Caco-2 (cell line): ENCODE data around the gene ZNF644. TPM values are rescaled to one million over a fixed set of nuclear protein-coding genes. Genes with fewer than 3 reads are reported as not detected.
A peak's percentile ranks its signal among the peaks of the same experiment; 100 is the strongest.

ENCODE experiments used
- Bru-seq: library from RNA; stranded (reverse); fragments of 400-500 nt; gene quantifications from one replicate; lab custom pipeline; 2021; lab: Mats Ljungman, UMichigan
- BruChase-seq, 2 experiments: library from RNA; stranded (reverse); fragments of 400-500 nt; gene quantifications; one replicate each; lab custom pipeline; 2021; lab: Mats Ljungman, UMichigan
- BruUV-seq: library from RNA; stranded (reverse); fragments of 400-500 nt; replicated peaks from 2 replicates; lab custom pipeline; 2021; lab: Mats Ljungman, UMichigan
- CTCF ChIA-PET: fragments of 300-600 bp; sonication (Branson Sonifier 250); formaldehyde crosslinking; loops from one replicate; lab custom pipeline; 2022; ENCODE audit warnings: antibody characterized with exemption; lab: Charles Lee
- POLR2A ChIA-PET: fragments of 300-600 bp; sonication (Branson Sonifier 250); formaldehyde crosslinking; loops from one replicate; lab custom pipeline; 2022; ENCODE audit warnings: antibody characterized with exemption; lab: Charles Lee
- DNase-seq, 2 experiments: peaks; one replicate each; pipeline versions ENCODE4 v3.0.0 to v3.0.0-alpha.2; 2020 to 2022
- H3K27me3 ChIP-seq: replicated peaks from 2 replicates; pipeline ENCODE4 v1.6.0; 2011; ENCODE audit warnings: low read length; ENCODE audit not compliant: control insufficient read depth, insufficient read depth
- H3K36me3 ChIP-seq: 2 replicates; pipeline ENCODE4 v1.5.1; 2011; ENCODE audit warnings: low read length; ENCODE audit not compliant: control insufficient read depth, insufficient read depth
- H3K4me1 ChIP-seq: fragments of 250-450 bp; sonication (Bioruptor Pico); 2 replicates; pipeline ENCODE4 v1.5.1; 2020; ENCODE audit warnings: mild to moderate bottlenecking
- H3K4me3 ChIP-seq: 2 replicates; pipeline ENCODE4 v1.5.1; 2011; ENCODE audit warnings: low read depth, mild to moderate bottlenecking, control low read depth, low read length
- H3K9me3 ChIP-seq: fragments of 250-450 bp; sonication (Bioruptor Pico); 2 replicates; pipeline ENCODE4 v1.5.1; 2020; ENCODE audit warnings: mild to moderate bottlenecking, moderate library complexity
- H3K27ac Mint-ChIP-seq: one replicate; pipeline ENCODE4 v1.8.0; 2022; ENCODE audit warnings: mixed read lengths; ENCODE audit not compliant: unreplicated experiment
- H3K27me3 Mint-ChIP-seq: one replicate; pipeline ENCODE4 v1.8.0; 2022; ENCODE audit warnings: mixed read lengths; ENCODE audit not compliant: insufficient read depth, unreplicated experiment
- H3K36me3 Mint-ChIP-seq: one replicate; pipeline ENCODE4 v1.8.0; 2022; ENCODE audit warnings: mild to moderate bottlenecking, mixed read lengths; ENCODE audit not compliant: insufficient read depth, unreplicated experiment
- H3K4me1 Mint-ChIP-seq: one replicate; pipeline ENCODE4 v1.8.0; 2022; ENCODE audit warnings: low read depth, mixed read lengths; ENCODE audit not compliant: unreplicated experiment
- H3K4me3 Mint-ChIP-seq: one replicate; pipeline ENCODE4 v1.8.0; 2022; ENCODE audit warnings: mild to moderate bottlenecking, moderate library complexity, mixed read lengths; ENCODE audit not compliant: unreplicated experiment
- H3K9me3 Mint-ChIP-seq: one replicate; pipeline ENCODE4 v1.8.0; 2022; ENCODE audit warnings: mixed read lengths; ENCODE audit not compliant: unreplicated experiment
- intact Hi-C: fragments of 100-400 bp; cut with micrococcal nuclease; formaldehyde crosslinking; loops from one replicate; pipeline ENCODE4 v1.10.0; 2022; ENCODE audit not compliant: unreplicated experiment
- long read RNA-seq: library from polyadenylated mRNA; stranded (forward); transcript quantifications from one replicate; pipeline ENCODE4 v2.0.0, GENCODE V29; 2022
- total RNA-seq: library from RNA; stranded (reverse); gene quantifications from 2 replicates; pipeline ENCODE4 v1.2.3, GENCODE V29; 2022
- TF ChIP-seq, protein P1 (sequence below), 2 experiments: fragments of 200-600 bp in 1 of 2; IDR thresholded peaks; 1 replicate in 1 of 2; 2 replicates in 1 of 2; pipeline versions ENCODE4 v1.5.1 to v1.8.0; 2011 to 2022; ENCODE audit warnings: antibody characterized with exemption in 1 of 2, control low read depth in 1 of 2, inconsistent platforms in 1 of 2, low read depth in 1 of 2, low read length in 1 of 2, mild to moderate bottlenecking in 1 of 2, moderate library complexity in 1 of 2; ENCODE audit not compliant: insufficient read depth in 1 of 2, severe bottlenecking in 1 of 2, unreplicated experiment in 1 of 2

The ZNF644 gene
- total RNA-seq (32.5 and 35.9 TPM in 2 replicates), Bru-seq, nascent RNA (percentile 94 among the genes with signal in this experiment), BruChase-seq, experiment 1, labeled RNA remaining after a 2-hour chase (percentile 89 among the genes with signal in this experiment), BruChase-seq, experiment 2, labeled RNA remaining after a 6-hour chase (percentile 76 among the genes with signal in this experiment)
- long read RNA-seq, full-length matches to known transcripts, result 13 of 16 reads
- long read RNA-seq, partial matches to known transcripts, result 1 of 16 reads
- long read RNA-seq, other reads (novel, unspliced or antisense), result 2 of 16 reads

DNA sequence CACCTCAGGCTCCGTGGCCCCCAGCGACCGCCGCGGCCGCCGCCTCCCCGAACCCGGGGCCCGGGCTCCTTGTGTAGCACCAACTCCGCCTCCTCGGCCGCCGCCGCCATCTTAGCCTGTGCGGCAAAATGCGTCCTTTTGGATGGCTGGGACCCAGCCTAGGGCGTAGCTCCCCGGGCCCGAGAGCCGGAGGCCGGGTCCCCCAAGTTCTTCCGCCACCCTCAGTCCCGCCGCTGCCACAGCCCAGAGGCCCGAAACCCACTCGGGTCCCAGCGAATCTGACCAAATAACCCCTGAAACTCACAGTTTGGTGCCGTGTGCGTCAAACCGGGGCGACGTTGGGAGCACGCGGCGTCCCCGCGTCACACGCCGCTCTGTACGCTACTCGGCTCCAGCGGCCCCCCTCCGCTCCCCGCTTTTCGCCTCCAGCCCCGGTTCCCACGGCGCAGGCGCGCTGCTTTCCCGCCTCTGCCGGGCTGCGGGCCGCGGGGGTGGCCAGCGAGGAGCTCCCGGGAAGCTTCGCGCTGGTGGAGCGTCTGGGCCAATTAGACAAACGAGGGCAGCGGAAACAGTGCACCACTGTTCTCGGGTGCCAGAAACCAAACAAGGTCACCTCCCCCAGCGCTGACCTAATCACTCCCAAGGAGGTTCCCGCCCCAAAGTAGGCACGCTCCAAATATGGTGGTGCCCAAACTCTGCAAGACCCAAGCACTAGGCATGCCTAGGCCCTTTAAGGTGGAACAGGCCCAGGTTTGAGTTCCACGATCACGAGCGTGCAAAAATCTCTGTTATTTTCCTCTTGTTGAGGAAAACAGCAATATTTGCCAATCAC lies at the start of gene ZNF644:
ZNF644 (minus strand) TSS at position 350 of the 832 bp plus-strand sequence. CDS start 39,682 bp downstream, outside the sequence.
- Mint-ChIP-seq H3K27ac (peak within 1 kb of the TSS; percentile 99), H3K27me3 (no peaks in the 10 kb centered on the region), H3K4me3 (peak within 1 kb of the TSS; percentile 85), H3K9me3 (no peaks in the 10 kb centered on the region), H3K4me1 (no peaks in the 10 kb centered on the region), H3K36me3 (peaks cover 6% of the 10 kb centered on the region)
- peak; percentile 85 to 88 for DNase-seq
- Histone ChIP-seq H3K27me3 (no peaks in the 10 kb centered on the region), H3K4me3 (peak within 1 kb of the TSS; percentile 69), H3K4me1 (peaks cover 13% of the 10 kb centered on the region; the same call in 1 of the 2 replicates), H3K36me3 (no peaks in the 10 kb centered on the region), H3K9me3 (no peaks in the 10 kb centered on the region; the same call in 1 of the 2 replicates)
- ChIA-PET CTCF (interaction anchor here (0.6 to 1.2 kb wide), 3 partner anchors 143 to 707 kb away, joined by 3 to 4 read pairs (median 3); no protein-coding TSS in a partner anchor), POLR2A (interaction anchor here (0.6 to 1.3 kb wide), 9 partner anchors 10 to 815 kb away, joined by 3 to 9 read pairs (median 4); partner anchors contain the start of gene HFM1)
- TSS peak; percentile 68 for BruUV-seq
- TF ChIP-seq, protein P1, sequence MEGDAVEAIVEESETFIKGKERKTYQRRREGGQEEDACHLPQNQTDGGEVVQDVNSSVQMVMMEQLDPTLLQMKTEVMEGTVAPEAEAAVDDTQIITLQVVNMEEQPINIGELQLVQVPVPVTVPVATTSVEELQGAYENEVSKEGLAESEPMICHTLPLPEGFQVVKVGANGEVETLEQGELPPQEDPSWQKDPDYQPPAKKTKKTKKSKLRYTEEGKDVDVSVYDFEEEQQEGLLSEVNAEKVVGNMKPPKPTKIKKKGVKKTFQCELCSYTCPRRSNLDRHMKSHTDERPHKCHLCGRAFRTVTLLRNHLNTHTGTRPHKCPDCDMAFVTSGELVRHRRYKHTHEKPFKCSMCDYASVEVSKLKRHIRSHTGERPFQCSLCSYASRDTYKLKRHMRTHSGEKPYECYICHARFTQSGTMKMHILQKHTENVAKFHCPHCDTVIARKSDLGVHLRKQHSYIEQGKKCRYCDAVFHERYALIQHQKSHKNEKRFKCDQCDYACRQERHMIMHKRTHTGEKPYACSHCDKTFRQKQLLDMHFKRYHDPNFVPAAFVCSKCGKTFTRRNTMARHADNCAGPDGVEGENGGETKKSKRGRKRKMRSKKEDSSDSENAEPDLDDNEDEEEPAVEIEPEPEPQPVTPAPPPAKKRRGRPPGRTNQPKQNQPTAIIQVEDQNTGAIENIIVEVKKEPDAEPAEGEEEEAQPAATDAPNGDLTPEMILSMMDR (IDR thresholded peaks at IDR 0.05; ENCODE audit: insufficient read depth in 1 of 2, low read depth in 1 of 2, low read length in 1 of 2, severe bottlenecking in 1 of 2, unreplicated experiment in 1 of 2), result no peak
- intact Hi-C loops, result loop anchor here (1.0 kb wide), 1 partner anchor 99 kb away; no protein-coding TSS in a partner anchor

DNA sequence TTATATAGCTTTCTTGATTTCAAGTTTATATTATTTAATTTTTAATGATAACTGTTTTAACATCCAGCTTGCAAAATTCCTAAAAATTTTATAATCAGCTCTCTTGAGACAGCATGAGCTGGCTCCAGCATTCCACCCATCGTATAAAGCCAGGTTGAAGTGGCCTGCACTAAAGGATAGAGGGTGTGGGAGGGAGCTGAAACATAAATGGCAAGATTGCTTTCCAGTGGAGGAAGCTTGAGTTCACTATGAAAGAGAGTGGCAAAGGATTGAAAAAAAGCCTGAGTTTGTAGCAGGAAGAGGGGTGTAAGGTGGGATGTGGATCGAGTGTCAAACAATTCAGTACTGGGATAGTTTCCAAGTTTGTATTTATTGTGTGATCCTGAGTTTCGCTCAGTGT lies 48.5 kb upstream of the ZNF644 start:
- ChIA-PET POLR2A (no interaction called here), CTCF (no interaction called here)
- TF ChIP-seq, protein P1 (IDR thresholded peaks at IDR 0.05; ENCODE audit: insufficient read depth in 1 of 2, low read depth in 1 of 2, low read length in 1 of 2, severe bottlenecking in 1 of 2, unreplicated experiment in 1 of 2), result no peak
- Histone ChIP-seq H3K27me3 (no peaks in the 10 kb centered on the region), H3K4me3 (no peak overlapping the region), H3K36me3 (no peaks in the 10 kb centered on the region), H3K9me3 (no peaks in the 10 kb centered on the region), H3K4me1 (no peaks in the 10 kb centered on the region)
- Mint-ChIP-seq H3K36me3 (no peaks in the 10 kb centered on the region), H3K9me3 (no peaks in the 10 kb centered on the region), H3K4me3 (no peak overlapping the region), H3K27ac (no peak overlapping the region), H3K4me1 (no peaks in the 10 kb centered on the region), H3K27me3 (no peaks in the 10 kb centered on the region)
- no peak for DNase-seq
- BruUV-seq, result no TSS peak
- intact Hi-C loops, result no loop called here

DNA sequence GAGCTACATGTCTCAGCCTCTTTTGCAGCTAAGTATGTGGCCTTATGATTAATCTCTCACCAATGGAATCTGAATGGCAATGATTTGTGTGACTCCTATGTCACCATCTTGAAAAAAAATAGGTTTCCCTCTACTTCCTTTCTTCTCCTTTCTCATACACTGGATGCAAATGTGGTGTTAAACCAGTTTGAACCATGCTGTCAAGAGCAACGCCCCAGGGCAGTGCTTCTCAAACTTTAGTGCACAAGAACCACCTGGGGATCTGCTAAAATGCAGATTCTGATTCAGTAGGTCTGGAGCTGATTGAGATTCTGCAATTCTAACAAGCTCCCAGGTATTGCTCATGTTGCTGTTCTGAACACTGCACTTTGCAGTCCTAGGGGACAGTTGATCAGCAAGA lies 44.7 kb upstream of the ZNF644 start:
- Mint-ChIP-seq H3K4me1 (no peaks in the 10 kb centered on the region), H3K27ac (no peak overlapping the region), H3K9me3 (no peaks in the 10 kb centered on the region), H3K36me3 (no peaks in the 10 kb centered on the region), H3K27me3 (no peaks in the 10 kb centered on the region), H3K4me3 (no peak overlapping the region)
- intact Hi-C loops, result no loop called here
- CTCF ChIA-PET, result no interaction called here
- BruUV-seq, result no TSS peak
- no peak for DNase-seq
- H3K4me1 ChIP-seq, result no peaks in the 10 kb centered on the region
- H3K36me3 ChIP-seq, result no peaks in the 10 kb centered on the region
- no peak overlapping the region for H3K4me3 ChIP-seq
- no peaks in the 10 kb centered on the region for H3K9me3 ChIP-seq
- H3K27me3 ChIP-seq, result no peaks in the 10 kb centered on the region
- POLR2A ChIA-PET, result no interaction called here
- TF ChIP-seq, protein P1 (IDR thresholded peaks at IDR 0.05; ENCODE audit: insufficient read depth in 1 of 2, low read depth in 1 of 2, low read length in 1 of 2, severe bottlenecking in 1 of 2, unreplicated experiment in 1 of 2), result no peak
